Measurements from ENCODE around the gene PFN1.
"Not testable (repeated sequence)": the region's sequence is repeated elsewhere in the genome, so short reads cannot be mapped to it uniquely, and the experiment has no call there.

PFN1 gene

GRCh38 chr17:4921320-4921719 lies 27.0 kb downstream of the PFN1 start:
- DNase-seq (ENCODE audit: low read depth in 2 of 2), result no peak

GRCh38 chr17:4920351-4921048 lies 27.8 kb downstream of the PFN1 start:
- no peak for DNase-seq (ENCODE audit: low read depth in 2 of 2)

- no peak for DNase-seq (ENCODE audit: low read depth in 2 of 2)
These were observed 28.8 kb downstream of the PFN1 start for GRCh38 chr17:4919511-4920047.

- DNase-seq (ENCODE audit: low read depth in 2 of 2), result not testable (repeated sequence)
These were observed 33.8 kb downstream of the PFN1 start for GRCh38 chr17:4914551-4914950.

GRCh38 chr17:4913994-4914393 lies 34.3 kb downstream of the PFN1 start:
- no peak for DNase-seq (ENCODE audit: low read depth in 2 of 2)

GRCh38 chr17:4908711-4909496 lies 39.4 kb downstream of the PFN1 start:
- peak; percentile 41 to 46 for DNase-seq (ENCODE audit: low read depth in 2 of 2)

- no peak for DNase-seq (ENCODE audit: low read depth in 2 of 2)
These were observed 40.0 kb downstream of the PFN1 start for GRCh38 chr17:4908301-4908700.

- not testable (repeated sequence) for DNase-seq (ENCODE audit: low read depth in 2 of 2)
These were observed 41.7 kb downstream of the PFN1 start for GRCh38 chr17:4906642-4907041.

GRCh38 chr17:4903051-4903818 lies 45.1 kb downstream of the PFN1 start, which contains the start of gene CHRNE:
Gene CHRNE (minus strand): TSS chr17:4903098. CDS start chr17:4903063, 35 bp downstream.
- peak; percentile 49 to 51 for DNase-seq (ENCODE audit: low read depth in 2 of 2)

GRCh38 chr17:4902540-4902939 lies 45.8 kb downstream of the PFN1 start:
- no peak for DNase-seq (ENCODE audit: low read depth in 2 of 2)

GRCh38 chr17:4901648-4902344 lies 46.5 kb downstream of the PFN1 start:
- no peak for DNase-seq (ENCODE audit: low read depth in 2 of 2)

GRCh38 chr17:4901108-4901647 lies 47.2 kb downstream of the PFN1 start:
- no peak for DNase-seq (ENCODE audit: low read depth in 2 of 2)

- peak in 1 of 2 donors; percentile 30 for DNase-seq (ENCODE audit: low read depth in 2 of 2)
These were observed 47.9 kb downstream of the PFN1 start for GRCh38 chr17:4900231-4901107.

GRCh38 chr17:4899341-4900230 lies 48.7 kb downstream of the PFN1 start, which contains the start of gene C17orf107:
Gene C17orf107 (plus strand): TSS chr17:4899536. CDS start chr17:4899763, 227 bp downstream.
- DNase-seq (ENCODE audit: low read depth in 2 of 2), result peak; percentile 93 to 97

- DNase-seq (ENCODE audit: low read depth in 2 of 2), result no peak
These were observed 49.4 kb downstream of the PFN1 start for GRCh38 chr17:4898927-4899326.

- no peak for DNase-seq (ENCODE audit: low read depth in 2 of 2)
These were observed 50.0 kb downstream of the PFN1 start for GRCh38 chr17:4898351-4898750.

GRCh38 chr17:4897785-4898184 lies 50.5 kb downstream of the PFN1 start:
- DNase-seq (ENCODE audit: low read depth in 2 of 2), result no peak

- no peak for DNase-seq (ENCODE audit: low read depth in 2 of 2)
These were observed 51.1 kb downstream of the PFN1 start for GRCh38 chr17:4897198-4897687.

Data from activated CD8-positive, alpha-beta memory T cell treated with anti-CD3 and anti-CD28 coated beads for 4 hours (primary cell).